Bronchial epithelial cell (primary cell): ENCODE measurements around the gene S100A12. TPM values are rescaled to one million over a fixed set of nuclear protein-coding genes. Genes with fewer than 3 reads are reported as not detected.

Experiments used
- DNase-seq: peaks from one replicate; pipeline ENCODE4 v3.0.0-alpha.2; 2010; ENCODE audit warnings: low read depth
- FAIRE-seq: peaks from 2 replicates; lab custom pipeline; 2011; peaks lifted over from hg19 to GRCh38; lab: Jason Lieb, UNC
- H3K27me3 ChIP-seq: 2 replicates; pipeline ENCODE4 v1.5.1; 2011; ENCODE audit warnings: low read length; ENCODE audit not compliant: control insufficient read depth, insufficient read depth
- H3K36me3 ChIP-seq: 2 replicates; pipeline ENCODE4 v1.5.1; 2011; ENCODE audit warnings: low read length; ENCODE audit not compliant: control insufficient read depth, insufficient read depth
- H3K4me3 ChIP-seq: 2 replicates; pipeline ENCODE4 v1.5.1; 2011; ENCODE audit warnings: mild to moderate bottlenecking, low read depth, low read length, control low read depth
- total RNA-seq: library from RNA; depleted of rRNA; stranded (reverse); fragments of >200 nt; gene quantifications from 2 replicates; pipeline ENCODE4 v1.2.1, GENCODE V29; 2014
- TF ChIP-seq, protein P1 (sequence below): IDR thresholded peaks from 2 replicates; pipeline ENCODE4 v1.5.1; 2011; ENCODE audit warnings: mild to moderate bottlenecking, moderate library complexity, low read length, control low read depth, inconsistent platforms; ENCODE audit not compliant: insufficient read depth, severe bottlenecking

S100A12 gene
- total RNA-seq, 1 donor from 2014 or later: not detected

GRCh38 chr1:153324912-153325311, 50.5 kb downstream of the S100A12 start:
- Histone ChIP-seq H3K27me3 (peaks cover 2% of the 10 kb centered on the region), H3K36me3 (no peaks in the 10 kb centered on the region), H3K4me3 (no peak overlapping the region)
- DNase-seq: no peak
- TF ChIP-seq, protein P1, sequence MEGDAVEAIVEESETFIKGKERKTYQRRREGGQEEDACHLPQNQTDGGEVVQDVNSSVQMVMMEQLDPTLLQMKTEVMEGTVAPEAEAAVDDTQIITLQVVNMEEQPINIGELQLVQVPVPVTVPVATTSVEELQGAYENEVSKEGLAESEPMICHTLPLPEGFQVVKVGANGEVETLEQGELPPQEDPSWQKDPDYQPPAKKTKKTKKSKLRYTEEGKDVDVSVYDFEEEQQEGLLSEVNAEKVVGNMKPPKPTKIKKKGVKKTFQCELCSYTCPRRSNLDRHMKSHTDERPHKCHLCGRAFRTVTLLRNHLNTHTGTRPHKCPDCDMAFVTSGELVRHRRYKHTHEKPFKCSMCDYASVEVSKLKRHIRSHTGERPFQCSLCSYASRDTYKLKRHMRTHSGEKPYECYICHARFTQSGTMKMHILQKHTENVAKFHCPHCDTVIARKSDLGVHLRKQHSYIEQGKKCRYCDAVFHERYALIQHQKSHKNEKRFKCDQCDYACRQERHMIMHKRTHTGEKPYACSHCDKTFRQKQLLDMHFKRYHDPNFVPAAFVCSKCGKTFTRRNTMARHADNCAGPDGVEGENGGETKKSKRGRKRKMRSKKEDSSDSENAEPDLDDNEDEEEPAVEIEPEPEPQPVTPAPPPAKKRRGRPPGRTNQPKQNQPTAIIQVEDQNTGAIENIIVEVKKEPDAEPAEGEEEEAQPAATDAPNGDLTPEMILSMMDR: no peak
- no peak for FAIRE-seq

Other genes with a start within 250 kb of the S100A12 start
- not detected in 2 replicates for gene SPRR2G, start 224.7 kb downstream of the S100A12 start, total RNA-seq
- not detected in 2 replicates for gene LELP1, start 172.2 kb downstream of the S100A12 start, total RNA-seq
- gene PRR9, start 158.0 kb downstream of the S100A12 start, total RNA-seq: not detected in 2 replicates
- gene LORICRIN, start 115.9 kb downstream of the S100A12 start, total RNA-seq: not detected in 2 replicates
- 0.53 and 4.6 TPM in 2 replicates for gene PGLYRP3, start 62.7 kb downstream of the S100A12 start, total RNA-seq
- gene PGLYRP4, start 26.8 kb downstream of the S100A12 start, total RNA-seq: 2.0 TPM in 1 of 2 replicates, not detected in the other
- 735 and 3,796 TPM in 2 replicates for gene S100A9, start 17.8 kb downstream of the S100A12 start, total RNA-seq
- 50.0 and 551 TPM in 2 replicates for gene S100A8, start 15.5 kb upstream of the S100A12 start, total RNA-seq
- gene S100A7A, start 40.9 kb upstream of the S100A12 start, total RNA-seq: not detected in 2 replicates
- 0.38 TPM in 1 of 2 replicates, not detected in the other for gene S100A7, start 85.0 kb upstream of the S100A12 start, total RNA-seq
- 2,948 and 3,820 TPM in 2 replicates for gene S100A6, start 160.4 kb upstream of the S100A12 start, total RNA-seq
- gene S100A5, start 165.3 kb upstream of the S100A12 start, total RNA-seq: not detected in 2 replicates
- 10.8 and 16.8 TPM in 2 replicates for gene S100A4, start 170.2 kb upstream of the S100A12 start, total RNA-seq
- gene S100A3, start 173.6 kb upstream of the S100A12 start, total RNA-seq: 2.3 and 26.6 TPM in 2 replicates
- 804 and 1,251 TPM in 2 replicates for gene S100A2, start 190.2 kb upstream of the S100A12 start, total RNA-seq
- 886 and 1,542 TPM in 2 replicates for gene S100A16, start 237.5 kb upstream of the S100A12 start, total RNA-seq
- 1,221 and 1,339 TPM in 2 replicates for gene S100A14, start 240.7 kb upstream of the S100A12 start, total RNA-seq